Measurements from ENCODE around the gene NOP58. TPM values are rescaled to one million over a fixed set of nuclear protein-coding genes. Genes with fewer than 3 reads are reported as not detected.

Gene NOP58
- total RNA-seq, 1 experiment from 2014 or later = 48.5 TPM

DNA sequence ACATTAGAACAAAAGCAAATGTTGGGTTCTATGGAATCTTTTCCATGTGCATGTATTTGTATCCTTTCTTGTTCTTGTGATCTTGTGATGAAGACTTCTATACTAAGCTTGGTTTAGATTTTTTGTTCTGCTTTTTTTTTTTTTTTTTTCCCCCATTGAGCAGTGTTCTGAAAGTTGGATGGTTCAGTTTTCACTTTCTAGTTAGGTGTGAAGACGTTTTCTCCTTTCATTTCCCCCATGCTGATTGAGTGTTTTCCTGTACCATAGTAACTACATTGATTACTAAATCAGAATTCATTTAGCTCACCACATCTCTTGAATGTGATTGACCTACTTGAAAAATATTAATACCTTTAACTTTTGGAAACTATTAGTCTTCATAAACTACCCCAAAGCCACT is 34.1 kb downstream of the NOP58 start:
- no TSS peak for BruUV-seq (replicated peaks)
- CTCF ChIA-PET = no interaction called here
- peaks cover 24% of the 10 kb centered on the region for H3K36me3 ChIP-seq (ENCODE audit: low read depth)

GRCh38 chr2:202306034-202306433 is 40.5 kb downstream of the NOP58 start:
- Histone ChIP-seq H3K27me3 (ENCODE audit: insufficient read depth, low read depth) (no peaks in the 10 kb centered on the region), H4K20me1 (ENCODE audit: insufficient read depth) (no peaks in the 10 kb centered on the region), H3K79me2 (ENCODE audit: low read depth) (no peaks in the 10 kb centered on the region), H2AFZ (no peak overlapping the region), H3K9me2 (ENCODE audit: insufficient read depth) (no peaks in the 10 kb centered on the region), H3K4me3 (no peak overlapping the region), H3K4me1 (replicated peaks; ENCODE audit: insufficient read depth) (no peaks in the 10 kb centered on the region), H3K36me3 (ENCODE audit: low read depth) (peaks cover 20% of the 10 kb centered on the region; the same call in 1 of the 2 replicates), H3K4me2 (no peak overlapping the region), H3K27ac (no peak overlapping the region), H3K9me3 (ENCODE audit: insufficient read depth, low read depth) (no peaks in the 10 kb centered on the region), H3F3A (ENCODE audit: insufficient read depth, low read depth) (peaks cover 13% of the 10 kb centered on the region)
- TF ChIP-seq EZH2 (IDR thresholded peaks at IDR 0.05; ENCODE audit: low read depth) (no peak), CTCF (conservative IDR thresholded peaks at IDR 0.05) (no peak)
- CTCF ChIA-PET = no interaction called here
- intact Hi-C loops (cut with micrococcal nuclease; ENCODE audit: unreplicated experiment) = no loop called here
- BruUV-seq (replicated peaks) = no TSS peak
- POLR2A ChIA-PET (ENCODE audit: unreplicated experiment) = no interaction called here
- no peak for DNase-seq

More for the DNA sequence above, 34.1 kb downstream of the NOP58 start:
- Histone ChIP-seq H4K20me1 (ENCODE audit: insufficient read depth) (0 out of 2 replicates have a peak, but pooled peaks cover 7% of the 10 kb centered on the region), H3K4me3 (no peak overlapping the region), H3K79me2 (ENCODE audit: low read depth) (no peaks in the 10 kb centered on the region), H3K4me1 (replicated peaks; ENCODE audit: insufficient read depth) (no peaks in the 10 kb centered on the region), H3K9me3 (ENCODE audit: insufficient read depth, low read depth) (no peaks in the 10 kb centered on the region), H3K4me2 (no peak overlapping the region), H3K9me2 (ENCODE audit: insufficient read depth) (no peaks in the 10 kb centered on the region), H3K27ac (no peak overlapping the region), H3F3A (ENCODE audit: insufficient read depth, low read depth) (peaks cover 15% of the 10 kb centered on the region), H2AFZ (no peak overlapping the region), H3K27me3 (ENCODE audit: insufficient read depth, low read depth) (no peaks in the 10 kb centered on the region)
- POLR2A ChIA-PET (ENCODE audit: unreplicated experiment) = no interaction called here
- DNase-seq = no peak
- TF ChIP-seq EZH2 (IDR thresholded peaks at IDR 0.05; ENCODE audit: low read depth) = no peak
- TF ChIP-seq CTCF (conservative IDR thresholded peaks at IDR 0.05) = no peak
- intact Hi-C loops (cut with micrococcal nuclease; ENCODE audit: unreplicated experiment) = no loop called here

DNA sequence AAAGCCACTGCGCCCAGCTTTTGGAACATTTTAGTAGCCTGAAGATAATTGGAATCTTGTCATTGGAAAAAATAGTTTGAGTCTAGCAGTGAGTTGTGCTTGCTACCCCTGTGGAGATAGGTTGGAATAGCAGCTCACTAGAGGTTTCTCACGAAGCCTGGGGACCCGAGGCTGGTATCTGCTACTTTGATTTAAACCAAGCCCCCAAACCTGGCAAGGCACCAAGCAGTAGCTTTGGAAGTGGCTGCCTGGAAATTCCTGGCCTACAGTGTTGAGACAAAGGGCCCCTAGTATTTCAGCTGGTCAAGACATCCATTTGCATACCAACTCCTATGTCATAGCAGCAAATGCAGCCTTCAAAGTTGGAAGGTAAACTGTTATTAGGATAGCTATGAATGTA is 42.1 kb downstream of the NOP58 start:
- Histone ChIP-seq H3K4me3 (no peak overlapping the region), H2AFZ (no peak overlapping the region), H3K79me2 (ENCODE audit: low read depth) (no peaks in the 10 kb centered on the region), H3K4me2 (no peak overlapping the region), H3K27ac (no peak overlapping the region), H3K27me3 (ENCODE audit: insufficient read depth, low read depth) (no peaks in the 10 kb centered on the region), H3K9me3 (ENCODE audit: insufficient read depth, low read depth) (no peaks in the 10 kb centered on the region), H3K36me3 (ENCODE audit: low read depth) (peaks cover 17% of the 10 kb centered on the region; the same call in 1 of the 2 replicates), H4K20me1 (ENCODE audit: insufficient read depth) (no peaks in the 10 kb centered on the region), H3K4me1 (replicated peaks; ENCODE audit: insufficient read depth) (no peaks in the 10 kb centered on the region), H3F3A (ENCODE audit: insufficient read depth, low read depth) (peaks cover 13% of the 10 kb centered on the region), H3K9me2 (ENCODE audit: insufficient read depth) (no peaks in the 10 kb centered on the region)
- no TSS peak for BruUV-seq (replicated peaks)
- no peak for TF ChIP-seq CTCF (conservative IDR thresholded peaks at IDR 0.05)
- TF ChIP-seq EZH2 (IDR thresholded peaks at IDR 0.05; ENCODE audit: low read depth) = no peak
- ChIA-PET POLR2A (ENCODE audit: unreplicated experiment) (no interaction called here), CTCF (interaction anchor here (0.6 kb wide), 1 partner anchor 174 kb away, joined by 5 read pairs; no protein-coding TSS in a partner anchor)
- intact Hi-C loops (cut with micrococcal nuclease; ENCODE audit: unreplicated experiment) = no loop called here
- DNase-seq = no peak

Measured in PC-9 (cell line).